ENCODE results near the gene TBL1X.
"Not testable (repeated sequence)": the region's sequence is repeated elsewhere in the genome, so short reads cannot be mapped to it uniquely, and the experiment has no call there.

TBL1X gene

DNA sequence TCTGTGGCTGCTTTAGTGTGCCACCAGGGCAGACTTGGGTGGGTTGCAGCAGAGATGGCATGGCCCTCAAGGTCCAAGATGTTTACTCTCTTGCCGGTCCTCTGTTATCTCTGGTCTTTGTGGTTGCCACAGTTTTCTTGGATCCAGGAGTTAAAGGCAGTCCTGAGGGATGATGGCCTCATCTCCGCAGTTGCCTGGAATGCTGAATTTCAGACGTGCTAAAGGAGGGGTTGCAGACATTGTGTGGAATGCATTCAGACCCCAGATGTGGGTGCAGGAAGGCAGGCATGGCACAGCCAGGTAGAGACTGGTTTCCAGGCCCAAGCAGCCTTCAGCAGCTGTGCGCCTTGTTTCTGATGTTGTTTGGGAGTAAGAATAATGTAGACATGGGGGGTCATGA lies 64.4 kb downstream of the TBL1X start:
- H3K4me2 ChIP-seq = peak overlapping the region; percentile 45; the same call in 1 of the 2 replicates
- peaks cover 85% of the 10 kb centered on the region for H3K4me1 ChIP-seq
- H3K36me3 ChIP-seq = no peaks in the 10 kb centered on the region
- no peaks in the 10 kb centered on the region for H3K27me3 ChIP-seq
- peaks cover 99% of the 10 kb centered on the region for H4K20me1 ChIP-seq
- no peak for TF ChIP-seq Cebpa-rat (IDR thresholded peaks at IDR 0.05)
- H3K27ac ChIP-seq = no peak overlapping the region
- H3K9ac ChIP-seq = no peak overlapping the region
- H3K9me3 ChIP-seq = no peaks in the 10 kb centered on the region
- H3K4me3 ChIP-seq = no peak overlapping the region

GRCh38 chrX:9530848-9531274 lies 66.0 kb downstream of the TBL1X start:
- TF ChIP-seq Cebpa-rat (IDR thresholded peaks at IDR 0.05) = no peak
- Histone ChIP-seq H3K4me2 (peak overlapping the region; percentile 45), H3K27me3 (no peaks in the 10 kb centered on the region), H3K27ac (no peak overlapping the region), H3K9me3 (no peaks in the 10 kb centered on the region), H3K36me3 (no peaks in the 10 kb centered on the region), H3K9ac (no peak overlapping the region), H3K4me1 (peaks cover 85% of the 10 kb centered on the region), H3K4me3 (no peak overlapping the region), H4K20me1 (peaks cover 99% of the 10 kb centered on the region)

- Histone ChIP-seq H3K27ac (peak overlapping the region; percentile 28; the same call in 1 of the 2 replicates), H3K4me2 (peak overlapping the region; percentile 75), H3K9me3 (peaks cover 5% of the 10 kb centered on the region; the same call in 1 of the 2 replicates), H3K9ac (no peak overlapping the region), H3K27me3 (no peaks in the 10 kb centered on the region), H3K4me3 (no peak overlapping the region), H4K20me1 (peaks cover 97% of the 10 kb centered on the region), H3K36me3 (peaks cover 6% of the 10 kb centered on the region), H3K4me1 (peaks cover 74% of the 10 kb centered on the region)
- TF ChIP-seq Cebpa-rat (IDR thresholded peaks at IDR 0.05) = no peak
These were observed 67.5 kb downstream of the TBL1X start for GRCh38 chrX:9532349-9532748.

GRCh38 chrX:9533611-9534010 lies 68.8 kb downstream of the TBL1X start:
- Histone ChIP-seq H3K4me3 (no peak overlapping the region), H3K4me2 (peak overlapping the region; percentile 75), H4K20me1 (peaks cover 98% of the 10 kb centered on the region), H3K4me1 (peaks cover 66% of the 10 kb centered on the region), H3K9me3 (peaks cover 8% of the 10 kb centered on the region; the same call in 1 of the 2 replicates), H3K27ac (0 out of 2 replicates have a peak overlapping the region, but pooled peaks have one; percentile 28), H3K36me3 (peaks cover 6% of the 10 kb centered on the region), H3K27me3 (no peaks in the 10 kb centered on the region), H3K9ac (no peak overlapping the region)
- no peak for TF ChIP-seq Cebpa-rat (IDR thresholded peaks at IDR 0.05)

DNA sequence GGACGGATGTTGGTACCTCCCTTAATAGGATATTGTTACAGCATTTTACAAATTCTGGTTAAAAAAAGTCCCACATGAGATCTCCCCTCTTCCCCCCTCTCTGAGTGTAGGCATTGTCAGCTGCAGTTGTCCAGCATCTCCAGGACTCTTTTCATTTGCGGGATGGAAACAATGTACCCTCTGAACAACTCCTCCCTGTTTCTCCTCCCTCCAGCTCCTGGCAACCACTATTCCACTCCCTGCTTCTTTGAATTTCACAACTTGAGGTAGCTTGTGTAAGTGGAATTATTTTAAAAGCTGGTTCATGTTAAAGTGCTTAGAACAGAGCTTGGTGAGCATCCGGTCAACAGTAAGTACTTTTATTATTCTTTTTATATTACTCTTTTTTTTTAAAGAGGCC lies 69.8 kb downstream of the TBL1X start:
- Histone ChIP-seq H4K20me1 (peaks cover 98% of the 10 kb centered on the region), H3K27ac (peak overlapping the region; percentile 39; the same call in 1 of the 2 replicates)

GRCh38 chrX:9535101-9535500 lies 70.2 kb downstream of the TBL1X start:
- TF ChIP-seq Cebpa-rat (IDR thresholded peaks at IDR 0.05) = no peak
- Histone ChIP-seq H3K4me2 (peak overlapping the region; percentile 75), H4K20me1 (peaks cover 98% of the 10 kb centered on the region), H3K27me3 (no peaks in the 10 kb centered on the region), H3K4me1 (peaks cover 51% of the 10 kb centered on the region), H3K9ac (peak overlapping the region; percentile 65; the same call in 1 of the 2 replicates), H3K27ac (peak overlapping the region; percentile 39; the same call in 1 of the 2 replicates), H3K4me3 (0 out of 2 replicates have a peak overlapping the region, but pooled peaks have one; percentile 10), H3K36me3 (peaks cover 6% of the 10 kb centered on the region), H3K9me3 (peaks cover 8% of the 10 kb centered on the region; the same call in 1 of the 2 replicates)

More for the DNA sequence above, 69.8 kb downstream of the TBL1X start:
- Histone ChIP-seq H3K9me3 (peaks cover 8% of the 10 kb centered on the region; the same call in 1 of the 2 replicates), H3K4me1 (peaks cover 55% of the 10 kb centered on the region), H3K4me3 (0 out of 2 replicates have a peak overlapping the region, but pooled peaks have one; percentile 10), H3K27me3 (no peaks in the 10 kb centered on the region), H3K9ac (peak overlapping the region; percentile 65; the same call in 1 of the 2 replicates), H3K36me3 (peaks cover 6% of the 10 kb centered on the region), H3K4me2 (peak overlapping the region; percentile 75)
- no peak for TF ChIP-seq Cebpa-rat (IDR thresholded peaks at IDR 0.05)

DNA sequence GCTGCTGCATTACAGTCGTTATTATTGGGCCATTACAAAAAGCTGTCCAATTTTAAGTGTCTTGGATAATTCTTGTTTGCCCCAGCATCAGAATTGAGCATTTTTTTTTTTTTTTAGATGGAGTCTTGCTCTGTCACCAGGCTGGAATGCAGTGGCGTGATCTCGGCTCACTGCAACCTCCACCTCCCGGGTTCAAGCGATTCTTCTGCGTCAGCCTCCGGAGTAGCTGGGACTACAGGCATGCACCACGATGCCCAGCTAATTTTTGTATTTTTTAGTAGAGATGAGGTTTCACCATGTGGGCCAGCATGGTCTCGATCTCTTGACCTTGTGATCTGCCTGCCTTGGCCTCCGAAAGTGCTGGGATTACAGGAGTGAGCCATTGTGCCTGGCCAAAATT lies 71.3 kb downstream of the TBL1X start:
- Histone ChIP-seq H3K4me1 (peaks cover 44% of the 10 kb centered on the region), H4K20me1 (peaks cover 98% of the 10 kb centered on the region)
- not testable (repeated sequence) for H3K27ac ChIP-seq, H3K9me3 ChIP-seq, H3K36me3 ChIP-seq, H3K4me2 ChIP-seq, H3K9ac ChIP-seq, H3K27me3 ChIP-seq, H3K4me3 ChIP-seq

- H3K9me3 ChIP-seq = peaks cover 8% of the 10 kb centered on the region; the same call in 1 of the 2 replicates
- H3K4me1 ChIP-seq = peaks cover 31% of the 10 kb centered on the region
- peaks cover 98% of the 10 kb centered on the region for H4K20me1 ChIP-seq
- no peak overlapping the region for H3K9ac ChIP-seq
- peaks cover 16% of the 10 kb centered on the region for H3K36me3 ChIP-seq
- H3K4me3 ChIP-seq = no peak overlapping the region
- no peak for TF ChIP-seq Cebpa-rat (IDR thresholded peaks at IDR 0.05)
- H3K27me3 ChIP-seq = no peaks in the 10 kb centered on the region
- H3K4me2 ChIP-seq = no peak overlapping the region
- no peak overlapping the region for H3K27ac ChIP-seq
These were observed 72.9 kb downstream of the TBL1X start for GRCh38 chrX:9537781-9538180.

GRCh38 chrX:9538544-9539045 lies 73.7 kb downstream of the TBL1X start:
- Histone ChIP-seq H3K27ac (no peak overlapping the region), H4K20me1 (peaks cover 98% of the 10 kb centered on the region), H3K9me3 (peaks cover 8% of the 10 kb centered on the region; the same call in 1 of the 2 replicates), H3K4me3 (no peak overlapping the region), H3K27me3 (no peaks in the 10 kb centered on the region), H3K4me2 (no peak overlapping the region), H3K9ac (no peak overlapping the region), H3K36me3 (peaks cover 16% of the 10 kb centered on the region), H3K4me1 (peaks cover 23% of the 10 kb centered on the region)
- TF ChIP-seq Cebpa-rat (IDR thresholded peaks at IDR 0.05) = no peak

DNA sequence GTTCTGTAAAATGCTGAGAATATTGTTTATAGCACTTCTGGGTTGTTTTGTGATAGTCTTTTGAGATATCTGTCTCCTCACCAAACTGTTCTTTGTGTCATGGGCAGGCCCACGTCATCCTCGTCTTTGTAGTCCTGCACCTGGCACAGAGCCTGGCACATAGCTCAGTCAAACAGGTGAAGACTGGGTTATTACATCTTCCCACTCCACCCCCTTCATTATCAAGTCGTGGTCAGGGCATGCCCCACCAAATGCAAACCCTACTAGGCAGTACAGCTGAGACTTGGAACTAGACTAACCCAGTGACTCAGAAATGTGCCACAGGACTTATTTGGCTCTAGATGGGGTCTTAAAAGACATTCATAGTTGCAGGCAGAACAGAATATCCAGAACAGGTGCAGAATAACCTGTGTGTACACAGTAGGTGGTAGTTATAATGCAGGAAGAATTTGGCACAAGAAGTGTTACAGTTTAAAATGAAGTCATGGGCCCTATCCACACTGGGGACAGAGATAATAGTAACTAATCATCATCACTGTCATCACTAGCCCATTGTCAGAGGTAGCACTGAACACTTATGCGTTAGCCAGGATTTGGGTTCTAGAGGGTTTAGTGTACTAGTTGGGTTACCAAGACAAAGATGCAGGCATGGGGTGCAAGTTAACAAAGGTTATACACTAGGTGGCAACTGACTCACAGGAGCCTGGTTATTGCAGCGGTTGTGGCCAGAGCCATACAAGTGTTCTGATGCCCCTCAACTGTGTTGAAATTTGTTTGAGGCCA lies 74.9 kb downstream of the TBL1X start:
- Histone ChIP-seq H3K27me3 (no peaks in the 10 kb centered on the region), H3K4me2 (no peak overlapping the region), H3K27ac (no peak overlapping the region), H3K9ac (no peak overlapping the region), H3K4me3 (no peak overlapping the region), H3K36me3 (peaks cover 16% of the 10 kb centered on the region), H4K20me1 (peaks cover 94% of the 10 kb centered on the region), H3K4me1 (peaks cover 11% of the 10 kb centered on the region), H3K9me3 (peaks cover 8% of the 10 kb centered on the region; the same call in 1 of the 2 replicates)
- no peak for TF ChIP-seq Cebpa-rat (IDR thresholded peaks at IDR 0.05)

All from BLaER1 (cell line).